GM12872 (cell line): Measurements from ENCODE around the gene REV3L.

Source experiments
- CTCF ChIP-seq: IDR thresholded peaks from 3 replicates; pipeline ENCODE4 v1.5.1; 2011; ENCODE audit warnings: low read depth, mild to moderate bottlenecking, low read length, moderate library complexity; ENCODE audit not compliant: insufficient read depth

Gene REV3L

GRCh38 chr6:111445861-111446267, 37.2 kb downstream of the REV3L start:
- TF ChIP-seq CTCF: no peak

GRCh38 chr6:111444794-111445193, 38.2 kb downstream of the REV3L start:
- TF ChIP-seq CTCF: no peak

- TF ChIP-seq CTCF: no peak
Measured at GRCh38 chr6:111441678-111442243, 41.3 kb downstream of the REV3L start.

- no peak for TF ChIP-seq CTCF
Measured at GRCh38 chr6:111439171-111439570, 43.8 kb downstream of the REV3L start.

- TF ChIP-seq CTCF: no peak
Measured at GRCh38 chr6:111437573-111437972, 45.4 kb downstream of the REV3L start.

- no peak for TF ChIP-seq CTCF
Measured at GRCh38 chr6:111432511-111432910, 50.5 kb downstream of the REV3L start.

- no peak for TF ChIP-seq CTCF
Measured at GRCh38 chr6:111430605-111431376, 52.2 kb downstream of the REV3L start.
